Measurements from ENCODE around the gene ZNF554. TPM values are rescaled to one million over a fixed set of nuclear protein-coding genes. Genes with fewer than 3 reads are reported as not detected.
"Not testable (repeated sequence)": the region's sequence is repeated elsewhere in the genome, so short reads cannot be mapped to it uniquely, and the experiment has no call there.

Gene ZNF554
- total and polyA plus RNA-seq, 10 donors: 1.4 to 7.1 (median 4.0) TPM

DNA sequence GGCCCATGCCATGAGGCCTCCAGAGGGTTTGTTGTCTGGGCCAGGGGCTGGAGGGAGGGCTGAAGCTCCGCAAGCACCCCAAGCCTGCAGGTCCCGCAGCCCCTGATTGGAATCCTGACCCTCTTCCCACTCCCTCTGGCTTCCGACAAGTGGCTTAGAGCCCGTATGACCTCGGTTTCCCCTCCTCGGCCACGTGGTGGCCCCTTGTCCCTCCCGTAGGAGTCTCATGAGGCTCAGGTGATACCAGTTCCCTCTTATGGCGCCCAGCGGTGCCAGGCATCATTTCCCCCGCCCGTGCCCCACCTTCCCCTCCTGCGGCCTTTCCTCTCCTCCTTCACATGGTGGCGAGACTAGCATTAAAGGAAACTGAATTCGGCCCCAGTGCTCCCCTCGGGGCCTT lies 28.2 kb upstream of the ZNF554 start:
- WGBS, 5 donors: 86 to 98% (median 91%) methylated on average over 16 of the region's 16 CpGs
- no peak for TF ChIP-seq POLR2A (IDR thresholded peaks at IDR 0.05)
- no peak for TF ChIP-seq POLR2AphosphoS5 (IDR thresholded peaks at IDR 0.05)
- TF ChIP-seq CTCF (IDR thresholded peaks at IDR 0.05 in 8 of 11, conservative IDR thresholded peaks at IDR 0.05 in 3 of 11): no peak

GRCh38 chr19:2791876-2792275 lies 27.8 kb upstream of the ZNF554 start:
- no peak for DNase-seq
- no peaks in the 10 kb centered on the region for H3K27me3 ChIP-seq (replicated peaks in 1 of 7)
- H3K4me1 ChIP-seq: peaks cover 0 to 28% (median 5%) of the 10 kb centered on the region in 6 donors
- H3K36me3 ChIP-seq: peaks cover 0 to 73% (median 30%) of the 10 kb centered on the region in 6 donors
- no peak overlapping the region for H3K27ac ChIP-seq
- H3K9me3 ChIP-seq: no peaks in the 10 kb centered on the region
- 89 to 97% (median 95%) methylated on average over 16 of the region's 16 CpGs for WGBS, 5 donors
- TF ChIP-seq CTCF (IDR thresholded peaks at IDR 0.05 in 8 of 11, conservative IDR thresholded peaks at IDR 0.05 in 3 of 11) (no peak), POLR2A (IDR thresholded peaks at IDR 0.05) (no peak), POLR2AphosphoS5 (IDR thresholded peaks at IDR 0.05) (no peak)
- intact Hi-C loops (cut with DNase I; ENCODE audit: low total_unique reads): no loop called here
- H3K4me3 ChIP-seq: no peak overlapping the region

More for the DNA sequence above, 28.2 kb upstream of the ZNF554 start:
- intact Hi-C loops (cut with DNase I; ENCODE audit: low total_unique reads): no loop called here
- Histone ChIP-seq H3K9me3 (no peaks in the 10 kb centered on the region), H3K27ac (no peak overlapping the region), H3K4me1 (peaks cover under 1 to 32% (median 8%) of the 10 kb centered on the region in 6 donors), H3K4me3 (no peak overlapping the region), H3K36me3 (peaks cover 0 to 68% (median 29%) of the 10 kb centered on the region in 6 donors), H3K27me3 (replicated peaks in 1 of 7) (no peaks in the 10 kb centered on the region)
- DNase-seq: no peak

DNA sequence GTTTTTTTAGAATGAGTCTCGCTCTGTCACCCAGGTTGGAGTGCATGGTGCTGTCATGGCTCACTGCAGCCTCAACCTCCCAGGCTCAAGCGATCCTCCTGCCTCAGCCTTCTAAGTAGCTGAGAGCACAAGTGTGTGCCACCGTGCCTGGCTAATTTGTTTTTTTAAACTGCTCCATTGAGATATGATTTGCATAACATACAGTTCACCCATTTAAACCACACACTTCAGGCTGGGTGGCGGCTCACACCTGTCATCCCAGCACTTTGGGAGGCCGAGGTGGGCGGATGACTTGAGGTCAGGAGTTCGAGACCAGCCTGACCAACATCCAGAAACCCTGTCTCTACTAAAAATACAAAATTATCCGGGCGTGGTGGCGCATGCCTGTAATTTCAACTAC lies 27.0 kb upstream of the ZNF554 start:
- H3K9me3 ChIP-seq; DNase-seq; H3K4me3 ChIP-seq; H3K27me3 ChIP-seq (replicated peaks in 1 of 7); H3K27ac ChIP-seq; intact Hi-C loops (cut with DNase I; ENCODE audit: low total_unique reads): not testable (repeated sequence)
- 84 to 92% (median 89%) methylated on average over 10 of the region's 10 CpGs for WGBS, 5 donors
- Histone ChIP-seq H3K4me1 (peaks cover 0 to 20% (median 3%) of the 10 kb centered on the region in 6 donors), H3K36me3 (peaks cover 0 to 81% (median 33%) of the 10 kb centered on the region in 6 donors)

GRCh38 chr19:2793126-2793525 lies 26.5 kb upstream of the ZNF554 start:
- Histone ChIP-seq H3K9me3 (no peaks in the 10 kb centered on the region), H3K4me1 (peaks cover 0 to 17% (median 3%) of the 10 kb centered on the region in 6 donors), H3K27me3 (replicated peaks in 1 of 7) (no peaks in the 10 kb centered on the region), H3K36me3 (peaks cover 0 to 85% (median 33%) of the 10 kb centered on the region in 6 donors), H3K27ac (no peak overlapping the region), H3K4me3 (no peak overlapping the region)
- intact Hi-C loops (cut with DNase I; ENCODE audit: low total_unique reads): no loop called here
- DNase-seq: no peak
- 93 to 97% (median 96%) methylated on average over 7 of the region's 7 CpGs for WGBS, 5 donors
- no peak for TF ChIP-seq POLR2AphosphoS5 (IDR thresholded peaks at IDR 0.05)
- no peak for TF ChIP-seq POLR2A (IDR thresholded peaks at IDR 0.05)

DNA sequence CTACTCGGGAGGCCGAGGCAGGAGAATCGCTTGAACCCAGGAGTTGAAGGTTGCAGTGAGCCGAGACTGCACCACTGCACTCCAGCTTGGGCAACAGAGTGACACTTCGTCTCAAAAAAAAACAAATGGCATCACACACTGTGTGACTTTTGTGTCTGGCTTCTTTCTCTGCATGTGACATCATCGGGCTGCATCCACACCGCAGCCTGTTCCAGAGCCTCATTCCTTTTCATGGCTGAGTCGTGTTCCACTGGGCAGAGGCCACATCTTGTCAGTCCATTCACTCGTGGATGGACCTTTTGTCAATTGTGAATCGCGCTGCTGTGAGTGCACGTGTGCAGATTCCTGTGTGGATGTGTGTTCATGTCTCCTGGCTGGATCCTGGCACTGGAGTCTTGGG lies 26.1 kb upstream of the ZNF554 start:
- Histone ChIP-seq H3K4me3 (no peak overlapping the region), H3K4me1 (peaks cover 0 to 16% (median 3%) of the 10 kb centered on the region in 6 donors), H3K9me3 (no peaks in the 10 kb centered on the region), H3K36me3 (peaks cover 0 to 86% (median 35%) of the 10 kb centered on the region in 6 donors), H3K27me3 (replicated peaks in 1 of 7) (no peaks in the 10 kb centered on the region), H3K27ac (no peak overlapping the region)
- DNase-seq: no peak
- 93 to 98% (median 96%) methylated on average over 12 of the region's 12 CpGs for WGBS, 5 donors
- intact Hi-C loops (cut with DNase I; ENCODE audit: low total_unique reads): no loop called here
- TF ChIP-seq CTCF (IDR thresholded peaks at IDR 0.05 in 8 of 11, conservative IDR thresholded peaks at IDR 0.05 in 3 of 11) (no peak), POLR2AphosphoS5 (IDR thresholded peaks at IDR 0.05) (no peak), POLR2A (IDR thresholded peaks at IDR 0.05) (no peak)
